ENCODE measurements around the gene ANXA10. TPM values are rescaled to one million over a fixed set of nuclear protein-coding genes. Genes with fewer than 3 reads are reported as not detected.

Gene ANXA10
- total RNA-seq: 1 to 10 TPM in 1 of 2 donors, not detected in 1; 4.3 TPM

- H3K27ac ChIP-seq: no peak within 1 kb of the TSS
- H3K4me3 ChIP-seq: no peak within 1 kb of the TSS
- no peaks in the 10 kb centered on the region for H3K36me3 ChIP-seq
- TF ChIP-seq CTCF (IDR thresholded peaks at IDR 0.05): no peak
- H3K4me1 ChIP-seq (ENCODE audit: control insufficient read depth in 1 of 2, low read depth in 2 of 2): no peaks in the 10 kb centered on the region
- no peaks in the 10 kb centered on the region for H3K9me3 ChIP-seq
- DNase-seq (ENCODE audit: low spot score) (no peak), ATAC-seq (ENCODE audit: insufficient number of reproducible peaks, low FRiP score, low read depth) (no peak)
- no peaks in the 10 kb centered on the region for H3K27me3 ChIP-seq (replicated peaks; ENCODE audit: insufficient read depth)
These were observed at the start of gene ANXA10 for GRCh38 chr4:168092176-168092712. ANXA10 (plus strand) TSS chr4:168092537; CDS start chr4:168092701, 164 bp downstream.

- H3K27ac ChIP-seq: no peak overlapping the region
- TF ChIP-seq CTCF (IDR thresholded peaks at IDR 0.05): no peak
- H3K4me1 ChIP-seq (ENCODE audit: control insufficient read depth in 1 of 2, low read depth in 2 of 2): no peaks in the 10 kb centered on the region
- no peak overlapping the region for H3K4me3 ChIP-seq
- no peaks in the 10 kb centered on the region for H3K27me3 ChIP-seq (replicated peaks; ENCODE audit: insufficient read depth)
- no peaks in the 10 kb centered on the region for H3K36me3 ChIP-seq
- ATAC-seq (ENCODE audit: insufficient number of reproducible peaks, low FRiP score, low read depth) (no peak), DNase-seq (ENCODE audit: low spot score) (no peak)
- peaks cover 8% of the 10 kb centered on the region for H3K9me3 ChIP-seq
These were observed 47.0 kb upstream of the ANXA10 start for GRCh38 chr4:168045354-168045753.

GRCh38 chr4:168050002-168050401 is 42.3 kb upstream of the ANXA10 start:
- H3K36me3 ChIP-seq: no peaks in the 10 kb centered on the region
- H3K4me3 ChIP-seq: no peak overlapping the region
- no peaks in the 10 kb centered on the region for H3K4me1 ChIP-seq (ENCODE audit: control insufficient read depth in 1 of 2, low read depth in 2 of 2)
- ATAC-seq (ENCODE audit: insufficient number of reproducible peaks, low FRiP score, low read depth) (no peak), DNase-seq (ENCODE audit: low spot score) (no peak)
- TF ChIP-seq CTCF (IDR thresholded peaks at IDR 0.05): no peak
- H3K27me3 ChIP-seq (replicated peaks; ENCODE audit: insufficient read depth): no peaks in the 10 kb centered on the region
- no peak overlapping the region for H3K27ac ChIP-seq
- peaks cover 8% of the 10 kb centered on the region for H3K9me3 ChIP-seq

- TF ChIP-seq CTCF (IDR thresholded peaks at IDR 0.05): no peak
- no peak for ATAC-seq (ENCODE audit: insufficient number of reproducible peaks, low FRiP score, low read depth)
- no peaks in the 10 kb centered on the region for H3K4me1 ChIP-seq (ENCODE audit: control insufficient read depth in 1 of 2, low read depth in 2 of 2)
- no peaks in the 10 kb centered on the region for H3K36me3 ChIP-seq
- H3K27me3 ChIP-seq (replicated peaks; ENCODE audit: insufficient read depth): no peaks in the 10 kb centered on the region
- no peak overlapping the region for H3K27ac ChIP-seq
- H3K9me3 ChIP-seq: peaks cover 8% of the 10 kb centered on the region
- DNase-seq (ENCODE audit: low spot score): no peak
- no peak overlapping the region for H3K4me3 ChIP-seq
These were observed 40.8 kb upstream of the ANXA10 start for GRCh38 chr4:168051526-168051925.

GRCh38 chr4:168057412-168057811 is 34.9 kb upstream of the ANXA10 start:
- H3K4me1 ChIP-seq (ENCODE audit: control insufficient read depth in 1 of 2, low read depth in 2 of 2): no peaks in the 10 kb centered on the region
- H3K36me3 ChIP-seq: no peaks in the 10 kb centered on the region
- no peaks in the 10 kb centered on the region for H3K27me3 ChIP-seq (replicated peaks; ENCODE audit: insufficient read depth)
- no peak overlapping the region for H3K27ac ChIP-seq
- DNase-seq (ENCODE audit: low spot score) (no peak), ATAC-seq (ENCODE audit: insufficient number of reproducible peaks, low FRiP score, low read depth) (no peak)
- TF ChIP-seq CTCF (IDR thresholded peaks at IDR 0.05): no peak
- no peak overlapping the region for H3K4me3 ChIP-seq
- no peaks in the 10 kb centered on the region for H3K9me3 ChIP-seq

All from thoracic aorta (tissue), 2 donors.